ENCODE measurements around the gene MEP1B.

MEP1B gene

GRCh38 chr18:32237049-32237448 lies 47.2 kb downstream of the MEP1B start:
- H3K4me3 Mint-ChIP-seq = no peak overlapping the region
- peaks cover 0 to 1% of the 10 kb centered on the region in 2 donors for H3K9me3 Mint-ChIP-seq
- no peaks in the 10 kb centered on the region for H3K4me1 Mint-ChIP-seq (ENCODE audit: low read depth in 2 of 2)
- H3K27ac Mint-ChIP-seq = no peak overlapping the region
- ATAC-seq (replicated peaks) = no peak
- peaks cover 28 to 34% of the 10 kb centered on the region in 2 donors for H3K27me3 Mint-ChIP-seq
- no peaks in the 10 kb centered on the region for H3K36me3 Mint-ChIP-seq (ENCODE audit: insufficient read depth)
- no peak for DNase-seq

- H3K27me3 Mint-ChIP-seq = peaks cover 25 to 35% of the 10 kb centered on the region in 2 donors
- peaks cover 0 to 1% of the 10 kb centered on the region in 2 donors for H3K9me3 Mint-ChIP-seq
- ATAC-seq (replicated peaks) (no peak), DNase-seq (no peak)
- no peak overlapping the region for H3K27ac Mint-ChIP-seq
- H3K4me3 Mint-ChIP-seq = no peak overlapping the region
- no peaks in the 10 kb centered on the region for H3K36me3 Mint-ChIP-seq (ENCODE audit: insufficient read depth)
- no peaks in the 10 kb centered on the region for H3K4me1 Mint-ChIP-seq (ENCODE audit: low read depth in 2 of 2)
These were observed 48.9 kb downstream of the MEP1B start for GRCh38 chr18:32238635-32239268.

- no peak for DNase-seq
- H3K4me1 Mint-ChIP-seq (ENCODE audit: low read depth in 2 of 2) = no peaks in the 10 kb centered on the region
These were observed 52.6 kb downstream of the MEP1B start for GRCh38 chr18:32242395-32242794.

GRCh38 chr18:32243358-32243757 lies 53.5 kb downstream of the MEP1B start:
- Mint-ChIP-seq H3K4me1 (ENCODE audit: low read depth in 2 of 2) (no peaks in the 10 kb centered on the region), H3K27ac (no peak overlapping the region), H3K27me3 (peaks cover 15 to 28% of the 10 kb centered on the region in 2 donors), H3K36me3 (ENCODE audit: insufficient read depth) (no peaks in the 10 kb centered on the region), H3K4me3 (no peak overlapping the region), H3K9me3 (no peaks in the 10 kb centered on the region)
- DNase-seq = no peak
- no peak for ATAC-seq (replicated peaks)

More at GRCh38 chr18:32242395-32242794, 52.6 kb downstream of the MEP1B start:
- Mint-ChIP-seq H3K27ac (no peak overlapping the region), H3K9me3 (no peaks in the 10 kb centered on the region), H3K36me3 (ENCODE audit: insufficient read depth) (no peaks in the 10 kb centered on the region), H3K27me3 (peaks cover 19 to 31% of the 10 kb centered on the region in 2 donors), H3K4me3 (no peak overlapping the region)
- ATAC-seq (replicated peaks) = no peak

- no peaks in the 10 kb centered on the region for H3K4me1 Mint-ChIP-seq (ENCODE audit: low read depth in 2 of 2)
- no peak for ATAC-seq (replicated peaks)
- no peak overlapping the region for H3K4me3 Mint-ChIP-seq
- peaks cover 24 to 36% of the 10 kb centered on the region in 2 donors for H3K27me3 Mint-ChIP-seq
- no peak for DNase-seq
- no peaks in the 10 kb centered on the region for H3K36me3 Mint-ChIP-seq (ENCODE audit: insufficient read depth)
- no peaks in the 10 kb centered on the region for H3K9me3 Mint-ChIP-seq
- no peak overlapping the region for H3K27ac Mint-ChIP-seq
These were observed 55.0 kb downstream of the MEP1B start for GRCh38 chr18:32244881-32245280.

- peaks cover 42 to 58% of the 10 kb centered on the region in 2 donors for H3K27me3 Mint-ChIP-seq
- no peaks in the 10 kb centered on the region for H3K4me1 Mint-ChIP-seq (ENCODE audit: low read depth in 2 of 2)
- no peaks in the 10 kb centered on the region for H3K36me3 Mint-ChIP-seq (ENCODE audit: insufficient read depth)
- no peak overlapping the region for H3K27ac Mint-ChIP-seq
- no peak overlapping the region for H3K4me3 Mint-ChIP-seq
- DNase-seq = no peak
- H3K9me3 Mint-ChIP-seq = no peaks in the 10 kb centered on the region
- no peak for ATAC-seq (replicated peaks)
These were observed 59.5 kb downstream of the MEP1B start for GRCh38 chr18:32249147-32249929.

DNA sequence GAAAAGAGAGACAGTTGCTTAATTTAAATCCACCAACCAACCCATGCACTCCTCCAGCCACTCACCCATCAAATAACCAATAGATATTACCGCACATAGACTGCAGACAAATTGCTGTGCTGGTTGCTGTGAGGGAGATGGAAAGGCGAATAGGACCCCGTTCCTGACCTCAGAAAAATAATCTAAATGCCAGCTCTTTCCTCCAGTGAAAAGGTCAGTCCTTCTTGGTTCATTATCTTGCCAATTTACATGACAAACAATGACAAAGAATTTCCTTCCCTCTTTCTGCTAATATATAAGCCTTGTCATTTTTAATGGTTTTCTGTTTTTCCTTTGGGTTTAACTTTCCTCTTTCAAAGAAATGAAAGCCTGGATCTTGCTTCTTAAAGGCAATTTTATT lies 61.6 kb downstream of the MEP1B start:
- DNase-seq (no peak), ATAC-seq (replicated peaks) (no peak)
- Mint-ChIP-seq H3K9me3 (no peaks in the 10 kb centered on the region), H3K27ac (no peak overlapping the region), H3K4me3 (no peak overlapping the region), H3K27me3 (peaks cover 58 to 72% of the 10 kb centered on the region in 2 donors), H3K36me3 (ENCODE audit: insufficient read depth) (no peaks in the 10 kb centered on the region), H3K4me1 (ENCODE audit: low read depth in 2 of 2) (no peaks in the 10 kb centered on the region)

DNA sequence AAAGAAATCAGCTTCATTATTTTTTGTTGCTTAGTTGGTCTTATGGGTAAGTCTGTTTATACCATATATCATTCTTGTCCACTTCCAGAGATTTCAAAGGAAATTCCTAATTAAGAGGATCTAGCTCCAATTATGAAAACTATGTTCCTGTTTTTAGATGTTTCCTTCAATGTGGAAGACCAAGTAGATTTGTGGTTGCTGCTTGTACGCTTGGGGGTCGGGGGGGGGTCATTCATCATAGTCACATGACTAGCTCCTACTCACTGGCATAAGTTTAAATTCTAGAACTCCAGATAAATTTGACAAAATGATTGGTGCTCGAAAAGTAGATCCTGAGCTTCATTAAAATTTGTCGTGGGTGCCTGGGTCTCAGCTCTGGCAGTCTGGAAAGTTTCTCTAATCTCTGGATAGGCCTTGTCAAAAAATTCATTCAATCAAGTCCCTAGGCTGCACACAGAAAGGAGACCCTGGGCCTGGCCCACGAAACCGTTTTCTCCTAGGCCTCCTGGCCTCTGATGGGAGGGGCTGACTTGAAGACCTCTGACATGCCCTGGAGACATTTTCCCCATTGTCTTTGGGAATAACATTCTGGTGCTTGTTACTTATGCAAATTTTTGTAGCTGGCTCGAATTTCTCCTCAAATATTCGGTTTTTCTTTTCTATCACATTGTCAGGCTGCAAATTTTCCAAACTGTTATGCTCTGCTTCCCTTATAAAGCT lies 62.5 kb downstream of the MEP1B start:
- Mint-ChIP-seq H3K9me3 (no peaks in the 10 kb centered on the region), H3K27ac (no peak overlapping the region), H3K36me3 (ENCODE audit: insufficient read depth) (no peaks in the 10 kb centered on the region), H3K4me1 (ENCODE audit: low read depth in 2 of 2) (no peaks in the 10 kb centered on the region), H3K27me3 (peaks cover 63 to 77% of the 10 kb centered on the region in 2 donors), H3K4me3 (no peak overlapping the region)
- DNase-seq (no peak), ATAC-seq (replicated peaks) (no peak)

GRCh38 chr18:32255570-32255969 lies 65.7 kb downstream of the MEP1B start:
- Mint-ChIP-seq H3K4me1 (ENCODE audit: low read depth in 2 of 2) (no peaks in the 10 kb centered on the region), H3K27me3 (peaks cover 56 to 72% of the 10 kb centered on the region in 2 donors), H3K4me3 (no peak overlapping the region), H3K9me3 (no peaks in the 10 kb centered on the region), H3K27ac (no peak overlapping the region), H3K36me3 (ENCODE audit: insufficient read depth) (no peaks in the 10 kb centered on the region)
- DNase-seq (no peak), ATAC-seq (replicated peaks) (no peak)

DNA sequence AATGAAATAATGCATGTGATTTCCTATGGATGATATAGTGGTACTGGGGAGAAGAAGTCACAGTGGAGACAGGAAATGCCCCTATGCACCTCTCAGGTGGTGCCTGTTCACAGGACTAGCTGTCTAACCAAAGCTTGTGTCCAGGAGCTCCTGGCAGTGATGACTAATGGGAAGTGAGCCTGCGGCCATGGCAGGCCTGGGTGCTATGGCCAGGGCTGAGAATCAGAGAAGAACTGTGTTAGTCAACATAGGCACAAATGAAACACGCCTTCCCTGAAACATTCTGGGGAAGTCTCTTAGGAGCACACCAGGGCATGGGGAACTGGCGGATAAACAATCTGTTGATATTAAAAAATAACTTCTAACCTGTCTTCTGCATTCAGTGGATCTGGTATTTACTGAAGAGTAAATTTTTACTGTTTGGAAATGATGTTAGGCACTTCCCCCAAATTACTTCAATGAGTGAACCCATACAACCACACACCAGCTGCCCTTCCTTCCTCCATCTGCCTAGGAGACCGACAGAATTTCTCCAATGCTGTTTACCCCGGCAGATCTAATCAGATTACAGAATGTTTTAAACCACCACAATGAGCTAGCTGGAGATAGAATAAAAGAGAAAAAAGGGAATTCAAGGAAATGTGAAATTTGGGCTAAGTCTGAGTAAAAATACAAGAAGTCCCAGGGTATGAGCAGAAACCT lies 67.4 kb downstream of the MEP1B start:
- ATAC-seq (replicated peaks) (no peak), DNase-seq (no peak)
- no peak overlapping the region for H3K27ac Mint-ChIP-seq

DNA sequence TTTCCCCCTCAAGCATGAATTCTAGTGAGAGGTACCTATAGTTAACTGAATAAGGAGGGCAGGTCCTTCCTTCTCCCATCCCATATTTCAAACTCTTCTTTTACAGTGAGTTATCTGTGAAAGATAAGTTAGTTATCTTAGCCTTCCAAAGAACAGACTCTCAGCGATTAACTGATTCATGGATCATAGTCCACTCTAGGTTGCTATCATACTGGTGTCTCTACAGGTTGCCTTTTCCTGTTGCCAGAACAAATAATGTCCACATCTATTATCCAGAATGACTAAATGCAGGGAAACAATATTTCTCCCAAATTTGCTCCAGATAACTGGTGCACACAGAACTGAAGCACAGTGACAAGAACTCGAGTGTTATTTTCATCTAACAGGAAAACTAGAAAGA lies 68.3 kb downstream of the MEP1B start:
- no peaks in the 10 kb centered on the region for H3K4me1 Mint-ChIP-seq (ENCODE audit: low read depth in 2 of 2)
- H3K9me3 Mint-ChIP-seq = no peaks in the 10 kb centered on the region

More for the DNA sequence above, 67.4 kb downstream of the MEP1B start:
- H3K4me3 Mint-ChIP-seq = no peak overlapping the region
- peaks cover 56 to 64% of the 10 kb centered on the region in 2 donors for H3K27me3 Mint-ChIP-seq
- no peaks in the 10 kb centered on the region for H3K4me1 Mint-ChIP-seq (ENCODE audit: low read depth in 2 of 2)
- H3K36me3 Mint-ChIP-seq (ENCODE audit: insufficient read depth) = no peaks in the 10 kb centered on the region
- no peaks in the 10 kb centered on the region for H3K9me3 Mint-ChIP-seq

DNA sequence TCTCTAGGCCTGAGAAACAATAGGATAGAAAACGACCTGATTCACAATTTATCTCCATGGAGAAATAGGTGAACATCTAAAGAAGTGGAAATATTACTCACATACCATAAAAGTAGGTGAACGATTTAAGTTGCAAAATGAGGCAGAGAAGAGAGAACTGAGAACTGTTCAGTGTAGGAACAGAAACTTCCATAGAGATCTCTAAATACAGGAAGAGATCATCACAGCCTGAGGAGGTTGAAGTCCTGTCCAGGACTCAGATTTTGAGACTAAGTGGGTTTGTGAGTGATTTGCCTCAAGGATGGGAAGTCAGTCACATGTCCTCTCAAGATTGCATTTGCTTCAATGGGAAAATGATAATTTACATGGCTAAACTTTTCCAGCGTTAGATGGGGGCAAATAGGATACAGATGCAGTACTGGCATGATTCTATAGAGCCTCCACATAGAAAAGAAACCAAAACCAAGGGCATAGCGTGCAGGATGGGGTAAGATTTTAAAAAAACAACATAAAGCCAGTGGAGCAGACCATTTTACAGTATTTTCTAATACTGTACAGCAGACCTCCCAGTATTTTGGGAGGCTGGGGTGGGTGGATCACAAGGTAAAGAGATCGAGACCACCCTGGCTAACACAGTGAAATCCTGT lies 68.8 kb downstream of the MEP1B start:
- H3K27me3 Mint-ChIP-seq = peaks cover 42 to 58% of the 10 kb centered on the region in 2 donors
- no peak overlapping the region for H3K4me3 Mint-ChIP-seq
- ATAC-seq (replicated peaks) (no peak), DNase-seq (no peak)
- no peak overlapping the region for H3K27ac Mint-ChIP-seq
- no peaks in the 10 kb centered on the region for H3K9me3 Mint-ChIP-seq
- no peaks in the 10 kb centered on the region for H3K4me1 Mint-ChIP-seq (ENCODE audit: low read depth in 2 of 2)
- no peaks in the 10 kb centered on the region for H3K36me3 Mint-ChIP-seq (ENCODE audit: insufficient read depth)

More for the DNA sequence above, 68.3 kb downstream of the MEP1B start:
- DNase-seq (no peak), ATAC-seq (replicated peaks) (no peak)
- Mint-ChIP-seq H3K27ac (no peak overlapping the region), H3K36me3 (ENCODE audit: insufficient read depth) (no peaks in the 10 kb centered on the region), H3K27me3 (peaks cover 47 to 57% of the 10 kb centered on the region in 2 donors), H3K4me3 (no peak overlapping the region)

DNA sequence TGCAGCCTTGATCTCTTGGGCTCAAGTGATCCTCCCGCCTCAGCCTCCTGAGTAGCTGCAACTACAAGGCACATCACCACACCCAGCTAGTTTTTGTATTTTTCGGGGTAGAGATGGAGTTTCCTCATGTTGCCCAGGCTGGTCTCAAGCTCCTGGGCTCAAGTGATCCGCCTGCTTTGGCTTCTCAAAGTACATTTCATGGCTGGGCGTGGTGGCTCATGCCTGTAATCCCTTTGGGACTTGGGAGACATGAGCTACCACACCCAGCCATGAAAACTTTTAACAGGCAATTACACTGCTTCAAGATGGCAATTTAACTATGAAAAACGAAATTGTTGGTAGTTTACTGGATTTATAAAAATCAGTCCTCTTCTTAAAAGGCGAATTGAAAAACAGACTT lies 69.7 kb downstream of the MEP1B start:
- Mint-ChIP-seq H3K36me3 (ENCODE audit: insufficient read depth) (no peaks in the 10 kb centered on the region), H3K4me1 (ENCODE audit: low read depth in 2 of 2) (no peaks in the 10 kb centered on the region), H3K4me3 (no peak overlapping the region), H3K9me3 (no peaks in the 10 kb centered on the region), H3K27me3 (peaks cover 44 to 58% of the 10 kb centered on the region in 2 donors), H3K27ac (no peak overlapping the region)
- ATAC-seq (replicated peaks) = no peak
- DNase-seq = no peak
